Suprapubic skin (tissue), 3 donors: ENCODE results near the gene SLC2A8.

Source experiments
- EP300 ChIP-seq: sonication (generic); formaldehyde crosslinking; IDR thresholded peaks from one replicate; pipeline ENCODE4 v1.6.1; 2017; ENCODE audit warnings: antibody characterized with exemption
- POLR2A ChIP-seq, 2 donors: fragments of 450-650 bp; IDR thresholded peaks; one replicate each; pipeline ENCODE4 v1.6.1; 2017; ENCODE audit warnings: antibody characterized with exemption in 2 of 2, mild to moderate bottlenecking in 2 of 2, moderate library complexity in 2 of 2
- TF ChIP-seq, protein P1 (sequence below), 2 donors: fragments of 200-600 bp in 1 of 2; fragments of 450-650 bp in 1 of 2; sonication (generic) in 1 of 2; IDR thresholded peaks; one replicate each; pipeline ENCODE4 v1.5.1; 2016 to 2019; ENCODE audit warnings: antibody characterized with exemption in 2 of 2, mild to moderate bottlenecking in 1 of 2, moderate library complexity in 1 of 2

DNA sequence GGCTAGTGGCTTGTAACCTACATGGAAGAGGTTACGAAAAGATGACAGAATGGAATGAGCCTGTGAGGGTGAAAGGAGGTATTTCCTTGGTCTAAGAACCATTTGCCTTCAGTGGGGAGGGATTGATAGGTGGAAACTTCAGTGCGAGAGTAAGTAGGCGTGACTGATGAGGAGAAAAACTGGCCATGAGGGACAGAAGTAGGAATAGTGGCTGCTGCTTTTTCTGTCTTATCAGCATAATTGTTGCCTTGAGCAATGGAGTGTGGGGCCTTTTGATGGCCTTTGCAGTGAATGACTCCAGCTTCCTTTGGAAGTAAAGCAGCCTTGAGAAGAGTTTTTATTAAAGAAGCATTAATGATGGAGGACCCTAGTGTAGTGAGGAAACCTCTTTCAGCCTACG, 18.2 kb downstream of the SLC2A8 start:
- TF ChIP-seq, protein P1, sequence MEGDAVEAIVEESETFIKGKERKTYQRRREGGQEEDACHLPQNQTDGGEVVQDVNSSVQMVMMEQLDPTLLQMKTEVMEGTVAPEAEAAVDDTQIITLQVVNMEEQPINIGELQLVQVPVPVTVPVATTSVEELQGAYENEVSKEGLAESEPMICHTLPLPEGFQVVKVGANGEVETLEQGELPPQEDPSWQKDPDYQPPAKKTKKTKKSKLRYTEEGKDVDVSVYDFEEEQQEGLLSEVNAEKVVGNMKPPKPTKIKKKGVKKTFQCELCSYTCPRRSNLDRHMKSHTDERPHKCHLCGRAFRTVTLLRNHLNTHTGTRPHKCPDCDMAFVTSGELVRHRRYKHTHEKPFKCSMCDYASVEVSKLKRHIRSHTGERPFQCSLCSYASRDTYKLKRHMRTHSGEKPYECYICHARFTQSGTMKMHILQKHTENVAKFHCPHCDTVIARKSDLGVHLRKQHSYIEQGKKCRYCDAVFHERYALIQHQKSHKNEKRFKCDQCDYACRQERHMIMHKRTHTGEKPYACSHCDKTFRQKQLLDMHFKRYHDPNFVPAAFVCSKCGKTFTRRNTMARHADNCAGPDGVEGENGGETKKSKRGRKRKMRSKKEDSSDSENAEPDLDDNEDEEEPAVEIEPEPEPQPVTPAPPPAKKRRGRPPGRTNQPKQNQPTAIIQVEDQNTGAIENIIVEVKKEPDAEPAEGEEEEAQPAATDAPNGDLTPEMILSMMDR (IDR thresholded peaks at IDR 0.05): no peak
- no peak for TF ChIP-seq POLR2A (IDR thresholded peaks at IDR 0.05)
- no peak for TF ChIP-seq EP300
